B cell (primary cell): ENCODE data around the gene SH3BGR. TPM values are rescaled to one million over a fixed set of nuclear protein-coding genes. Genes with fewer than 3 reads are reported as not detected.

ENCODE experiments used
- ATAC-seq: fragments of 200-7000 bp; cut with Tn5 transposase; one replicate; pipeline ENCODE4 v1.10.0; 2021; ENCODE audit warnings: low read depth, mild to moderate bottlenecking, moderate number of reproducible peaks, moderate library complexity
- CTCF ChIA-PET: fragments of 350-600 bp; sonication (Branson Sonifier 250); formaldehyde crosslinking; loops from one replicate; lab custom pipeline; 2021; ENCODE audit warnings: antibody characterized with exemption, inconsistent platforms; lab: Charles Lee
- POLR2A ChIA-PET: fragments of 350-600 bp; sonication (Branson Sonifier 250); formaldehyde crosslinking; loops from one replicate; lab custom pipeline; 2021; ENCODE audit warnings: antibody characterized with exemption; lab: Charles Lee
- DNase-seq: peaks from one replicate; pipeline ENCODE4 v3.0.0; 2013
- H2AFZ ChIP-seq: 2 replicates; pipeline ENCODE4 v1.6.1; 2012; ENCODE audit warnings: mild to moderate bottlenecking, low read depth, low read length; ENCODE audit not compliant: insufficient read depth, poor library complexity, severe bottlenecking
- H3K27ac ChIP-seq, 2 donors: 1 replicate in 1 of 2; 2 replicates in 1 of 2; pipeline ENCODE4 v1.5.1; 2012 to 2013; ENCODE audit warnings: low read length in 2 of 2, mild to moderate bottlenecking in 2 of 2, moderate library complexity in 1 of 2
- H3K27me3 ChIP-seq, 4 experiments: fragments of 200-600 bp in 1 of 4; sonication (generic) in 1 of 4; replicated peaks in 1 of 4; 1 replicate in 2 of 4; 2 replicates in 2 of 4; pipeline versions ENCODE4 v1.6.1 to v1.7.0; 2013 to 2016; ENCODE audit warnings: low read length in 3 of 4, mild to moderate bottlenecking in 2 of 4, mixed read lengths in 1 of 4, moderate library complexity in 1 of 4; ENCODE audit not compliant: insufficient read depth in 4 of 4, control insufficient read depth in 3 of 4; ENCODE audit errors: control extremely low read depth in 1 of 4
- H3K36me3 ChIP-seq, 2 experiments: replicated peaks in 1 of 2; 1 replicate in 1 of 2; 2 replicates in 1 of 2; pipeline versions ENCODE4 v1.6.1 to v1.7.1; 2013; ENCODE audit warnings: low read length in 1 of 2; ENCODE audit not compliant: insufficient read depth in 2 of 2, control insufficient read depth in 1 of 2; ENCODE audit errors: control extremely low read depth in 1 of 2, extremely low read depth in 1 of 2
- H3K4me1 ChIP-seq, 2 donors: fragments of 200-600 bp in 1 of 2; sonication (generic) in 1 of 2; 1 replicate in 1 of 2; 2 replicates in 1 of 2; pipeline versions ENCODE4 v1.5.1 to v1.6.1; 2013 to 2017; ENCODE audit warnings: low read length in 2 of 2; ENCODE audit not compliant: control insufficient read depth in 2 of 2, insufficient read depth in 2 of 2
- H3K4me2 ChIP-seq: replicated peaks from 2 replicates; pipeline ENCODE3; 2012; ENCODE audit warnings: mild to moderate bottlenecking, low read depth, low read length; ENCODE audit not compliant: poor library complexity, severe bottlenecking
- H3K4me3 ChIP-seq, 5 experiments: fragments of 200-600 bp in 1 of 5; sonication (generic) in 1 of 5; 1 replicate in 3 of 5; 2 replicates in 2 of 5; pipeline versions ENCODE4 v1.5.1 to v1.7.0; 2011 to 2016; ENCODE audit warnings: low read length in 4 of 5, mild to moderate bottlenecking in 4 of 5, low read depth in 2 of 5, control low read depth in 1 of 5, moderate library complexity in 1 of 5; ENCODE audit not compliant: insufficient read depth in 1 of 5; ENCODE audit errors: control extremely low read depth in 1 of 5, extremely low read depth in 1 of 5
- H3K79me2 ChIP-seq: fragments of 200-600 bp; sonication (generic); one replicate; pipeline ENCODE4 v1.6.0; 2016; ENCODE audit warnings: low read length; ENCODE audit not compliant: control insufficient read depth, insufficient read depth
- H3K9ac ChIP-seq: fragments of 200-600 bp; sonication (generic); 2 replicates; pipeline ENCODE4 v1.6.1; 2017; ENCODE audit warnings: mild to moderate bottlenecking, low read length, moderate library complexity
- H3K9me3 ChIP-seq, 3 donors: one replicate each; pipeline versions ENCODE4 v1.6.1 to v1.7.1; 2013; ENCODE audit warnings: low read length in 2 of 3; ENCODE audit not compliant: control insufficient read depth in 2 of 3, insufficient read depth in 1 of 3; ENCODE audit errors: control extremely low read depth in 1 of 3
- H4K20me1 ChIP-seq: 2 replicates; pipeline ENCODE4 v1.6.0; 2012; ENCODE audit warnings: mild to moderate bottlenecking, low read length; ENCODE audit not compliant: insufficient read depth, control insufficient read depth, poor library complexity, severe bottlenecking
- H3K27ac Mint-ChIP-seq: one replicate; pipeline ENCODE4 v1.8.0; 2021; ENCODE audit warnings: mixed read lengths
- H3K27me3 Mint-ChIP-seq: one replicate; pipeline ENCODE4 v1.8.0; 2021; ENCODE audit warnings: mixed read lengths
- H3K4me1 Mint-ChIP-seq: one replicate; pipeline ENCODE4 v1.8.0; 2021; ENCODE audit warnings: mixed read lengths
- H3K4me3 Mint-ChIP-seq: one replicate; pipeline ENCODE4 v1.8.0; 2021; ENCODE audit warnings: mixed read lengths
- H3K9me3 Mint-ChIP-seq: one replicate; pipeline ENCODE4 v1.8.0; 2022; ENCODE audit warnings: mixed read lengths; ENCODE audit not compliant: insufficient read depth
- EZH2 ChIP-seq: IDR thresholded peaks from 2 replicates; pipeline ENCODE4 v1.6.1; 2012; ENCODE audit warnings: borderline replicate concordance, low read depth, mild to moderate bottlenecking, moderate library complexity, low read length; ENCODE audit not compliant: insufficient read depth, poor library complexity, severe bottlenecking
- WGBS: methylation state at CpG from one replicate; pipeline ENCODE4 v1.1.5; 2013; ENCODE audit warnings: missing lambda C conversion rate; ENCODE audit not compliant: insufficient coverage; 5-methylcytosine and 5-hydroxymethylcytosine counted together
- intact Hi-C: fragments of 100-400 bp; cut with micrococcal nuclease; formaldehyde crosslinking; loops from one replicate; pipeline ENCODE4 v1.10.0; 2022
- polyA plus RNA-seq: library from polyadenylated mRNA; depleted of rRNA; stranded (reverse); fragments of >200 nt; gene quantifications from 2 replicates; pipeline ENCODE4 v1.2.3, GENCODE V29; 2012
- total RNA-seq, 2 donors: library from RNA; stranded (reverse); fragments of 120-200 nt in 1 of 2; gene quantifications; 1 replicate in 1 of 2; 2 replicates in 1 of 2; pipeline versions ENCODE4 v1.2.3 to v1.2.4, GENCODE V29; 2013 to 2022
- TF ChIP-seq, protein P1 (sequence below): fragments of 200-600 bp; IDR thresholded peaks from one replicate; pipeline ENCODE4 v1.8.0; 2022; ENCODE audit warnings: antibody characterized with exemption, mild to moderate bottlenecking

The SH3BGR gene
- total and polyA plus RNA-seq, 2 donors (not counting 1 experiment from before 2014, with no cell fraction given) = 0.21 to 1.7 TPM

DNA sequence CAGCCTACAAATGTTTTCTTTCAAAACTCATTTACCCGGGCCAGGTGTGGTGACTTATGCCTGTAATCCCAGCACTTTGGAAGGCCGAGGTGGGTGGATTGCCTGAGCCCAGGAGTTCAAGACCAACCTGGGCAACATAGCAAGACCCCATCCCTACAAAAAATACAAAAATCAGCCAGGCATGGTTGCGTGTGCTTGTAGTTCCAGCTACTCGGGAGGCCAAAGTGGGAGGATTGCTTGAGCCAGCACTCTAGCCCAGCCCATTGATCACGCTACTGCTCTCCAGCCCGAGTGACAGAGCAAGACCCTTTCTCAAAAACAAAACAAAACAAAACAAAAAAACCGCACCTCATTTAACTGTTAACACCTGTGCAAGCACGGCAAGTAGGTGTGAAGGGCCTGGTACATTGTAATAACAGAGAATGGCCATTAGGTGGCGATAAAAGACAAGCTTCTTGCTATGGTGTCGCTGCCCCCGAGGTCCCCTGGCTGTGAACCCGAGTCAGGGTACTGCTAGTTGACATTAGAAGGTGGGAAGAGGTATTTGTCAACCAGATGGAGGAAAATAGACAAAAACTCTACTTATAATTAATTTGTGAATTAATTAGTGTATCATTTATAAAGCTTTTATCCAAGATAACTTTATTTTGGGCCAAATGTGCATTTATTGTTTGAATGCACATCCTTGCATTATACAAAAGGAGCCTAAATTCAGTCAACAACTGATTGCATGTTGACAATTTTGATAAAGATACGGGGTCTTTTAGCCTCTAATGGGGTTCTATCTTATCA, 66.5 kb downstream of the SH3BGR start:
- no peak overlapping the region for H3K9ac ChIP-seq
- no peak overlapping the region for H3K4me2 ChIP-seq
- TF ChIP-seq EZH2 = no peak
- TF ChIP-seq, protein P1, sequence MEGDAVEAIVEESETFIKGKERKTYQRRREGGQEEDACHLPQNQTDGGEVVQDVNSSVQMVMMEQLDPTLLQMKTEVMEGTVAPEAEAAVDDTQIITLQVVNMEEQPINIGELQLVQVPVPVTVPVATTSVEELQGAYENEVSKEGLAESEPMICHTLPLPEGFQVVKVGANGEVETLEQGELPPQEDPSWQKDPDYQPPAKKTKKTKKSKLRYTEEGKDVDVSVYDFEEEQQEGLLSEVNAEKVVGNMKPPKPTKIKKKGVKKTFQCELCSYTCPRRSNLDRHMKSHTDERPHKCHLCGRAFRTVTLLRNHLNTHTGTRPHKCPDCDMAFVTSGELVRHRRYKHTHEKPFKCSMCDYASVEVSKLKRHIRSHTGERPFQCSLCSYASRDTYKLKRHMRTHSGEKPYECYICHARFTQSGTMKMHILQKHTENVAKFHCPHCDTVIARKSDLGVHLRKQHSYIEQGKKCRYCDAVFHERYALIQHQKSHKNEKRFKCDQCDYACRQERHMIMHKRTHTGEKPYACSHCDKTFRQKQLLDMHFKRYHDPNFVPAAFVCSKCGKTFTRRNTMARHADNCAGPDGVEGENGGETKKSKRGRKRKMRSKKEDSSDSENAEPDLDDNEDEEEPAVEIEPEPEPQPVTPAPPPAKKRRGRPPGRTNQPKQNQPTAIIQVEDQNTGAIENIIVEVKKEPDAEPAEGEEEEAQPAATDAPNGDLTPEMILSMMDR = peak; percentile 93
- H3K79me2 ChIP-seq = no peaks in the 10 kb centered on the region
- peaks cover 0 to 3% (median 0%) of the 10 kb centered on the region in 4 experiments for H3K27me3 ChIP-seq
- DNase-seq (peak; percentile 68), ATAC-seq (peak; percentile 60)
- CTCF ChIA-PET = interaction anchor here (0.7 to 1.9 kb wide), 15 partner anchors 8 to 1617 kb away, joined by 3 to 8 read pairs (median 4); no protein-coding TSS in a partner anchor
- POLR2A ChIA-PET = no interaction called here
- no peak overlapping the region for H3K4me3 ChIP-seq
- Mint-ChIP-seq H3K27ac (no peak overlapping the region), H3K4me3 (no peak overlapping the region), H3K4me1 (peaks cover 1% of the 10 kb centered on the region), H3K27me3 (peaks cover 3% of the 10 kb centered on the region), H3K9me3 (no peaks in the 10 kb centered on the region)
- H3K36me3 ChIP-seq = no peaks in the 10 kb centered on the region
- peak overlapping the region; percentile 33 for H2AFZ ChIP-seq
- no peak overlapping the region for H3K27ac ChIP-seq
- 56% methylated on average over 6 of the region's 13 CpGs for WGBS
- no peaks in the 10 kb centered on the region for H4K20me1 ChIP-seq
- intact Hi-C loops = loop anchor here (2.0 kb wide), 1 partner anchor 21 kb away; no protein-coding TSS in a partner anchor
- H3K9me3 ChIP-seq = no peaks in the 10 kb centered on the region
- H3K4me1 ChIP-seq = no peaks in the 10 kb centered on the region

DNA sequence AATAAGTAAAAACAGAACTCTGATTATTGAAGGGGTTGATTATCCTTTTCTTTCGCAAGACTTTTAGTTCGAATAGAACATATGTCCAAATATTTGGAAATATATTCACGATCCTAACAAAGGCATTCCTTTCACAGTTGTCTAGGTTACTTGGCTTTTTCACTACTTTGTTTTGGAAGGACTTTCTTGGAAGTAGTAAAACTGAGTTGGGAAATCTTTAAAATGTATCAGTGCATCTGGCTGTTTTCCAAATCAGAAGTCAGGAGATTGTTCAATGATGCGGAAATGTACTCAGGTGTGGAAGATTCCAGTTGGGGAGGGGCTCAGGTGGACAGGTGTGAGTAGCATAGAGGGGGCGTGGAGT, 67.1 kb downstream of the SH3BGR start:
- Mint-ChIP-seq H3K27me3 (peaks cover 6% of the 10 kb centered on the region), H3K4me1 (peaks cover 1% of the 10 kb centered on the region), H3K9me3 (no peaks in the 10 kb centered on the region), H3K4me3 (no peak overlapping the region), H3K27ac (no peak overlapping the region)
- POLR2A ChIA-PET = no interaction called here
- H4K20me1 ChIP-seq = no peaks in the 10 kb centered on the region
- no peaks in the 10 kb centered on the region for H3K9me3 ChIP-seq
- no peak overlapping the region for H3K27ac ChIP-seq
- ATAC-seq (no peak), DNase-seq (no peak)
- CTCF ChIA-PET = interaction anchor here (0.7 to 1.9 kb wide), 13 partner anchors 8 to 1617 kb away, joined by 3 to 8 read pairs (median 4); no protein-coding TSS in a partner anchor
- 80% methylated on average over 2 of the region's 5 CpGs for WGBS
- intact Hi-C loops = loop anchor here (2.0 kb wide), 1 partner anchor 20 kb away; no protein-coding TSS in a partner anchor
- no peak for TF ChIP-seq EZH2
- TF ChIP-seq, protein P1 = no peak
- no peak overlapping the region for H3K4me2 ChIP-seq
- no peak overlapping the region for H3K9ac ChIP-seq
- H3K27me3 ChIP-seq = peaks cover 0 to 3% (median 0%) of the 10 kb centered on the region in 4 experiments
- no peaks in the 10 kb centered on the region for H3K4me1 ChIP-seq
- no peaks in the 10 kb centered on the region for H3K79me2 ChIP-seq
- H3K36me3 ChIP-seq = no peaks in the 10 kb centered on the region
- no peak overlapping the region for H2AFZ ChIP-seq
- no peak overlapping the region for H3K4me3 ChIP-seq
